OCI-LY3 (cell line): Measurements from ENCODE around the gene TBC1D1.

ENCODE experiments used
- CTCF ChIP-seq: fragments of 200-600, 300-600 bp; sonication (generic); IDR thresholded peaks from 2 replicates; pipeline ENCODE4 v1.5.1; 2014; ENCODE audit warnings: antibody characterized with exemption, low read length, low read depth
- EZH2phosphoT487 ChIP-seq: fragments of 200-600 bp; shearing (Covaris generic); IDR thresholded peaks from 2 replicates; pipeline ENCODE4 v1.6.1; 2018; ENCODE audit warnings: antibody characterized with exemption, mixed run types, low read depth

- TF ChIP-seq CTCF (no peak), EZH2phosphoT487 (no peak)
Observed at GRCh38 chr4:38092701-38093100, 201.8 kb downstream of the TBC1D1 start.
